ENCODE results near the gene INSM1. TPM values are rescaled to one million over a fixed set of nuclear protein-coding genes. Genes with fewer than 3 reads are reported as not detected.
"Not testable (repeated sequence)": the region's sequence is repeated elsewhere in the genome, so short reads cannot be mapped to it uniquely, and the experiment has no call there.

Gene INSM1
- total and polyA plus RNA-seq, 2 donors (not counting 3 experiments of a cell fraction or from before 2014, with no cell fraction given): not detected

DNA sequence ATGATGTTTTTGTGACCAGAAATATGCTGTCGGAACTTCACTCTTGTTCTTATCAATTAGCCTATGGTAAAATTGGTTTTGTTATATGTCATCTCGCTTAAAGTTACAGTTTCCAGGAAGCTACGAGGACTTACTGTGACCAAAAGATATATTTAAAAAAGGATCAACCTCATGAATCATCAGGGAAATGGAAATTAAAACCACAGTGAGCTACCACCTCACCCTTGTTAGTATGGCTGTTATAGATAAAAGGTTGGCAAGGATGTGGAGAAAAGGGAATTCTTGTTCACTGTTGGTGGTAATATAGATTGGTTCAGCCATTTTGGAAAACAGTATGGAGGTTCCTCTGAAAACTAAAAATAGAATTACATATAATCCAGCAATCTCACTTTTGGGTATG lies 14.3 kb upstream of the INSM1 start:
- no peak for FAIRE-seq

GRCh38 chr20:20355503-20355902 lies 12.4 kb upstream of the INSM1 start:
- BruUV-seq (replicated peaks); DNase-seq (ENCODE audit: low read depth, low spot score); dilution Hi-C loops (cut with MboI; ENCODE audit: extremely low pct_ligation_motif_present, low sequenced_read_pairs); H3K4me1 ChIP-seq (ENCODE audit: control insufficient read depth, extremely low read depth, insufficient read depth, low read length); H3K79me2 ChIP-seq (ENCODE audit: control insufficient read depth, insufficient read depth, low read length); POLR2A ChIA-PET; H3K9ac ChIP-seq (replicated peaks; ENCODE audit: extremely low read depth, insufficient read depth, low read length); FAIRE-seq; H3K9me3 ChIP-seq (replicated peaks; ENCODE audit: control insufficient read depth, insufficient read depth, low read length); intact Hi-C loops (cut with micrococcal nuclease); H4K20me1 ChIP-seq (replicated peaks; ENCODE audit: control insufficient read depth, extremely low read depth, insufficient read depth, low read length); H3K4me2 ChIP-seq (ENCODE audit: insufficient read depth, low read length); H2AFZ ChIP-seq (ENCODE audit: low read depth, low read length); CTCF ChIA-PET; H3K27me3 ChIP-seq (ENCODE audit: control insufficient read depth in 2 of 2, insufficient read depth in 2 of 2, low read length in 2 of 2); H3K9me1 ChIP-seq (replicated peaks; ENCODE audit: control insufficient read depth, extremely low read depth, insufficient read depth, low read length); H3K27ac ChIP-seq (ENCODE audit: insufficient read depth, low read depth, low read length); H3K36me3 ChIP-seq (ENCODE audit: control insufficient read depth in 2 of 2, extremely low read depth in 1 of 2, insufficient read depth in 2 of 2, low read length in 2 of 2); H3K4me3 ChIP-seq (replicated peaks in 1 of 3; ENCODE audit: insufficient read depth in 1 of 3, low read depth in 1 of 3, low read length in 3 of 3): not testable (repeated sequence)

More for the DNA sequence above, 14.3 kb upstream of the INSM1 start:
- H3K27ac ChIP-seq (ENCODE audit: insufficient read depth, low read depth, low read length): no peak overlapping the region
- dilution Hi-C loops (cut with MboI; ENCODE audit: extremely low pct_ligation_motif_present, low sequenced_read_pairs) (no loop called here), intact Hi-C loops (cut with micrococcal nuclease) (no loop called here)
- no peaks in the 10 kb centered on the region for H3K79me2 ChIP-seq (ENCODE audit: control insufficient read depth, insufficient read depth, low read length)
- ChIA-PET CTCF (no interaction called here), POLR2A (no interaction called here)
- no peak overlapping the region for H3K4me3 ChIP-seq (replicated peaks in 1 of 3; ENCODE audit: insufficient read depth in 1 of 3, low read depth in 1 of 3, low read length in 3 of 3)
- BruUV-seq (replicated peaks): no TSS peak
- no peaks in the 10 kb centered on the region for H3K4me1 ChIP-seq (ENCODE audit: control insufficient read depth, extremely low read depth, insufficient read depth, low read length)
- no peaks in the 10 kb centered on the region for H4K20me1 ChIP-seq (replicated peaks; ENCODE audit: control insufficient read depth, extremely low read depth, insufficient read depth, low read length)
- H3K9ac ChIP-seq (replicated peaks; ENCODE audit: extremely low read depth, insufficient read depth, low read length): no peak overlapping the region
- DNase-seq (ENCODE audit: low read depth, low spot score): no peak
- H2AFZ ChIP-seq (ENCODE audit: low read depth, low read length): no peak overlapping the region
- no peaks in the 10 kb centered on the region for H3K9me3 ChIP-seq (replicated peaks; ENCODE audit: control insufficient read depth, insufficient read depth, low read length)
- H3K9me1 ChIP-seq (replicated peaks; ENCODE audit: control insufficient read depth, extremely low read depth, insufficient read depth, low read length): no peaks in the 10 kb centered on the region
- no peaks in the 10 kb centered on the region for H3K27me3 ChIP-seq (ENCODE audit: control insufficient read depth in 2 of 2, insufficient read depth in 2 of 2, low read length in 2 of 2)
- no peaks in the 10 kb centered on the region for H3K36me3 ChIP-seq (ENCODE audit: control insufficient read depth in 2 of 2, extremely low read depth in 1 of 2, insufficient read depth in 2 of 2, low read length in 2 of 2)
- H3K4me2 ChIP-seq (ENCODE audit: insufficient read depth, low read length): no peak overlapping the region
- TF ChIP-seq POLR2AphosphoS5 (IDR thresholded peaks at IDR 0.05; ENCODE audit: insufficient read depth, low read depth, low read length) (no peak), GATA2 (IDR thresholded peaks at IDR 0.05; ENCODE audit: insufficient read depth, insufficient read length, low read depth, low read length) (no peak), EZH2 (IDR thresholded peaks at IDR 0.05; ENCODE audit: borderline replicate concordance, low read depth, low read length, severe bottlenecking) (no peak), FOS (IDR thresholded peaks at IDR 0.05; ENCODE audit: borderline replicate concordance, insufficient read depth, low read length) (no peak), JUN (IDR thresholded peaks at IDR 0.05; ENCODE audit: borderline replicate concordance, insufficient read depth, insufficient read length, low read depth) (no peak), POLR2A (IDR thresholded peaks at IDR 0.05; ENCODE audit: low read depth, low read length) (no peak), MYC (IDR thresholded peaks at IDR 0.05; ENCODE audit: low read depth, low read length) (no peak)
- TF ChIP-seq, protein P1, sequence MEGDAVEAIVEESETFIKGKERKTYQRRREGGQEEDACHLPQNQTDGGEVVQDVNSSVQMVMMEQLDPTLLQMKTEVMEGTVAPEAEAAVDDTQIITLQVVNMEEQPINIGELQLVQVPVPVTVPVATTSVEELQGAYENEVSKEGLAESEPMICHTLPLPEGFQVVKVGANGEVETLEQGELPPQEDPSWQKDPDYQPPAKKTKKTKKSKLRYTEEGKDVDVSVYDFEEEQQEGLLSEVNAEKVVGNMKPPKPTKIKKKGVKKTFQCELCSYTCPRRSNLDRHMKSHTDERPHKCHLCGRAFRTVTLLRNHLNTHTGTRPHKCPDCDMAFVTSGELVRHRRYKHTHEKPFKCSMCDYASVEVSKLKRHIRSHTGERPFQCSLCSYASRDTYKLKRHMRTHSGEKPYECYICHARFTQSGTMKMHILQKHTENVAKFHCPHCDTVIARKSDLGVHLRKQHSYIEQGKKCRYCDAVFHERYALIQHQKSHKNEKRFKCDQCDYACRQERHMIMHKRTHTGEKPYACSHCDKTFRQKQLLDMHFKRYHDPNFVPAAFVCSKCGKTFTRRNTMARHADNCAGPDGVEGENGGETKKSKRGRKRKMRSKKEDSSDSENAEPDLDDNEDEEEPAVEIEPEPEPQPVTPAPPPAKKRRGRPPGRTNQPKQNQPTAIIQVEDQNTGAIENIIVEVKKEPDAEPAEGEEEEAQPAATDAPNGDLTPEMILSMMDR (IDR thresholded peaks at IDR 0.05; ENCODE audit: extremely low read depth in 1 of 2, insufficient read depth in 1 of 2, low read depth in 1 of 2, low read length in 2 of 2): no peak

Measured in endothelial cell of umbilical vein (primary cell).